HuH-7.5 (cell line): ENCODE data around the gene NADSYN1.

Experiments used
- DNase-seq: peaks from one replicate; pipeline ENCODE4 v3.0.0; 2011; ENCODE audit warnings: low spot score

Gene NADSYN1

DNA sequence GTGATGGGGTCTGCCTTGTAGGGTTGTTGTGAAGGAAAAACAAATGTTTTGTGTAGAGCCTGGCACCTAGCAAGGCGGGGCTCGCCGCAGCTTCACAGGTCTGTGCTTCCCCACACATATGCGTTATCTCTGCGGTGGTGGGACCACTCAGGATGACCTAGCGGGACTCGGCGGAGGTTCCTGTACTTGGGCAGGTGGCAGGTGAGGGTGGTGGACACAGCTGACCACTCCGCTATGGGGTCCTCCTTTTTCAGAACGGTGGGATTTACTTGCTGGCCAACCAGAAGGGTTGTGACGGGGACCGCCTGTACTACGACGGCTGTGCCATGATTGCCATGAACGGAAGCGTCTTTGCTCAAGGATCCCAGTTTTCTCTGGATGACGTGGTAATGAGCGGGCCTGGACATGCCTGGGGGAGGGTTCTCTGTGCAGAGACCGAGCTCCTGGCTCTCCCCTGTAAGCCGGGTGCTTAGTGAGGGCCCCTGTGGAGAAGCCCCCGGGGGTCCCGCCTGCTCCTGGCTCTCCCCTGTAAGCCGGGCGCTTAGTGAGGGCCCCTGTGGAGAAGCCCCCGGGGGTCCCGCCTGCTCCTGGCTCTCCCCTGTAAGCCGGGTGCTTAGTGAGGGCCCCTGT, 21.3 kb downstream of the NADSYN1 start:
- DNase-seq = no peak

DNA sequence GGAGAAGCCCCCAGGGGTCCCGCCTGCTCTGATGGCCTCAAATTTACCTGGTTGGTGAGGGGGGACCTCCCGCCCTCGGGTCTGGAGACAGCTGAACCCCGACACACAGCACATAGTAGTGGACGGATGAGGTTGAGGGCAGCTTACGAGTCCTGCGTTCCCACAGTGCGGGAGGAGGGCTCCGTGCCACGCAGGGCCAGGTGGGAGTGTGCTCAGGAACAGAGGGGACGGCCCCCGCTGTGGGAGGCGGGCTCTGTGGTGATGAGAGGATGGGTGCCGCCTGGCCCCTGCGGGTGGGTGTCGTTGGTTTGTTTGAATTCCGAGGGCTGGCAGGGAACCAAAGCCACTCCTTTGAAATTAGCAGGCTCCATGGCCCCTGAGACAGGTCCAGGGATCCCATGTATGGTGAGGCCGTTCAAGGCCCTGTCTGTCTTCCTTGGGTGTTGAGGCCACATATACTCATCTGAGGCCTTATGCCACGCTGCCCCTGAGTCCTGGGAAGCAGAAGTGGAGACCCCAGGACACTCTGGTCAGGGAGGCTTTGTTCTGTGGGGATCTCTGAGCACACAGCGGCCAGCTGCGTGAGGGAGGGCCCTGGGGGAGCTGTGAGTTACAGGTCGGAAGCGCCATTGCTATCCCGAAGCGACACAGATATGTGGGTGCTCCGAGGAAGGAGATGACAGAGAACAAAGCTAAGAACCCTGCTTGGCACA, 21.9 kb downstream of the NADSYN1 start:
- no peak for DNase-seq

DNA sequence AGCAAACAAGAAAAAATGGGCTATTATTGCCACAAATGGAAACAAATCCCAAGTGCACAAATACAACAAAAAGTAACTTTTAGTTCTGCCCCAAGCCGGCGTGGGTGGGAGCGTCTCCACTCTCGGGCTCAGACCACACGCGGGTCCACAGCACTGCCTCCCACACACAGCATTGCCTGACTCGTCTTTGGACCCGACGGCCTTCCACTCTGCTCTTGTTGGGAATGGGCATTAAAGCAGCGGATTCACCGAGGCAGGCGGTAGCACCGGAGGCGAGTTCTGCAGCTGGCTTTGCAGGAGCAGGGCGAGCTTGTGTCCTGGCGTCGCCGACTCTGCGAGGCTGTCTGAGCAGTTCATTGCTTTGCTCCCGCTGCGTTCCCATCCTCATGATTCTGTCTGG, 23.0 kb downstream of the NADSYN1 start:
- DNase-seq = no peak

DNA sequence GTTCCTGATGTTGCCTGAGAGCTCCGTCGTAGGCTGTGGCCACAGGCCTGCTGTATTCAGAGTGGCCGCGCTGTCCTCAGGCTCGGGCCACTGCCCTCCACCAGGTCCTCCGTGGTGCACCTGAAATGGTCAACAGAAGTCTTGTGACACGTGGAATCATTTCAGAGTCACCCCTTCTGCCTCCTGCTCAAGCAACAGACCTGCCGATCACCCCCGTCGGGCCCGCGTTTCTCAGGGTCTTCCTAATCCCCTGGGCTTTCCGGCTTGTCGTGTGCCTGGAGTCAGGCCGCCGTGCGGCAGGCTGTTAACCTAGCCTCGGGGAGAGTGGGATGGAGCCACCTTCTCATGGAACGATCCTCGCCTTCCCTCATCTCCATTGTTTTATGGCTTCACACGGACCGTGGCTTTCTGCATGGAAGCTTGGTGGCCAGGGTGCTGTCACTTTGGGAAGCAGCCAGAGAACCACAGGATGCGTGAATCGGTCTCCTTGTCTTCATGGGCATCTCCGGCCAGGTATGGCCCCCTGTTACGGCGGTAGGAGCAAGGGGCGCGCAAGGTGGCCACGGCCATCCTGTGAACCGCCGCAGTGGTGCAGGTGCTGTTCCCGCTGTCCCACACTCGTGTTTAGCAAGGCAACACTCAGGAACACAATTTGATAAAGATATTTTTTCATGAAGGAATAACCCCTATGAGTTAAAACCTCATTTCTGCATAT, 24.1 kb downstream of the NADSYN1 start:
- no peak for DNase-seq

DNA sequence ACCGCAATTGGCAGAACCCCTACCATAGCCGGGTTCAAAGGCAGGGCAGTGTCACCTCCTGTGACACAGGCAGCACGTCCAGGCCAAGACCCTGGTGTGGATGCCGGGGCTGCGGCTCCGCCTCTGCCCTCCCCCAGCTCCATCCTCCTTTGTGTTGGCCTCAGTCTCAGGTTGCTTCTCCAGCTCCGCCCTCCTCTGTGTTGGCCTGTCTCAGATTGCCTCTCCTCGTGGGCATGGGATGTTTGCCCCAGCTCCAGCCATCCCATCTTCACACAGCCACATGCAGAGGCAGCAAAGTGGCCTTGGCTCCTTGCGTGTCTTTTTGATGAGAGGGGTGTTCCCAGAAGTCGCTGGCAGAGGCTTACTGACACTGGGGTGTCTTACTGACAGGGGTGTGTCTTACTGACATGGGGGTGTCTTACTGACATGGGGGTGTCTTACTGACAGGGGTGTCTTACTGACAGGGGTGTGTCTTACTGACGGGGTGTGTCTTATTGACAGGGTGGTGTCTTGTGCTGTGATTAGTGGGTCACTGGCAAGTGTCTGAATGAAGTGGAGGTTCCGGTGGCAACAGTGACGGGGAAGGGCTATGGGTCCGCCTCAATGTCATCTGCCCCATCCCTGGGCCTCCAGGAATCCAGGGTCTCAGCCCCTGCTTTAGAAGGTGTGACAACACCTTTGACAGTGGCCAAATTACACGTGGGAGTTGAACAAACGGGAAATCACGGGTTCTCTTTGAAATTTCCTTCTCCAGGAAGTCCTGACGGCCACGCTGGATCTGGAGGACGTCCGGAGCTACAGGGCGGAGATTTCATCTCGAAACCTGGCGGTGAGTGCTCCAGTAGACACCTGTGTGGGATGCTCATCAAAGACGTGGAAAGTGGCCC, 24.9 kb downstream of the NADSYN1 start:
- DNase-seq = peak; percentile 27

DNA sequence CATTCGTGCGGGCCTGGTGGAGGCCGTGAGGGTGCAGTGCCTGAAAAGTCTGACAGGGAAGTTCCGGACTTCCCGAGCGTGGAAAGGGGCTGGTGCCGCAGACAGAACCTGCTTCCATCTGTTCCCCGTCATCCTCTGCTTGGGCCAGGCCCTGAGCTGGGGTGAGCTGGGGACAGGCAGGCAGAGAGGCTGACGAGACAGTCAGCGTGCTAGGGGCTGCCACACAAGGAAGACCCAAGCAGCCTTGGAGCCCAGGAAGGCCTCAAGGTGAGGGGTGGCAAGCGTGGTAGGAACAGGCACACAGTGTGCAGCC, 25.5 kb downstream of the NADSYN1 start:
- no peak for DNase-seq

DNA sequence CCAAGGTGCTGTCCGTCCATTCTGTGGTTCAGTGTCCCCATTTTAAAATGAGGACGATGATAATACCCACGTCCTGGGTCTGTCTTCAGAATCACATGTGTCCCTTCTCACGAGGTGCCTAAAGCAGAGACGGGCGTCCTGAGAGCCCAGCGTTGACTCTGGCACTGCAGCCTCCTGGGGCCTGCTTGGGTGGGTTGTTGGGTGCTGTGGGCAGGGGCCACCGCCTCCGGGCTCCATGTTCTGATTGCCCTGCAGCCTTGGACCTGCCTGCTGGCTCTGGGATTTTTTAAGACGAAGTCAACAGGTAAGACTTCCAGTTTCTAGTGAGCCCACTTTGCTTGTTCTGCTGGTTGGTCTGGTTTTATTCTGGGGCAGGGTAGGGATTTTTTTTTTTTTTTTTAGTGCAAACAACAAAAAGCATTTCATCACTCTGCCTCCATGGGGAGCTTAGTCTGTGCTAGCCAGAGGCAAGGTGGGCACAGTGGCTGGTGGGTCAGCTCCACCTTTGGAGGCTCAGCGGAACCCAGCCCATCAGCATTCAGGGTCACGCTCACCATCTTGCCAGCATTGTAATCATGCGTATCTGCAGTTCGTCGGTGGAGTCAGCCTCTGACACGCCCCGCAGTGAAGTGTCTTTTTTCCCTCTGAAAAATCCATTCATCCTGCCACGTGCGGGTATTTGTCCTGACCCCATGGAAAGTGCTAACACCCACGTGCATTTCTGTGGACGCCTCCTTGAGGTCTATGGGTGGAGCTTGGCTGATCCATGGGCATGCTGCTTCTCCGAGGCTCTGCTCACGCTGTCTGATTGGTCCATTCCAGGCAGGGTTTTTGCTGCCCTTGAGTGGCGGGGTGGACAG, 28.3 kb downstream of the NADSYN1 start:
- peak; percentile 25 for DNase-seq

DNA sequence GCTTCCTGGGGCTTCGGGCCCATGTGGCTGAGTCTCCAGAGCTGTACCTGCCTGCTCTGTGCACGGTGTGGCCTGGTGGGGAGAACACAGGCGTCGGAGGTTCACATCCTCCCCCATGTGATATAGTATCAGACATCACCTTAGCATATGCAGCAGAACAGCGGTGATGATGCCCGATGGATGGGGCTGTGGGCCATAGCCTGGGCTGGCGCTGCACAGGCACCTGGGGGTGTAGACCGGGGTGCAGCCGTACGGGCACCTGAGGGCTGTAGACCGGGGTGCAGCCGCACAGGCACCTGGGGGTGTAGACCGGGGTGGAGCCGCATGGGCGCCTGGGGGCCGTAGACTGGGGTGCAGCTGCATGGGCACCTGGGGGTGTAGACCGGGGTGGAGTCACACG, 29.2 kb downstream of the NADSYN1 start:
- no peak for DNase-seq

DNA sequence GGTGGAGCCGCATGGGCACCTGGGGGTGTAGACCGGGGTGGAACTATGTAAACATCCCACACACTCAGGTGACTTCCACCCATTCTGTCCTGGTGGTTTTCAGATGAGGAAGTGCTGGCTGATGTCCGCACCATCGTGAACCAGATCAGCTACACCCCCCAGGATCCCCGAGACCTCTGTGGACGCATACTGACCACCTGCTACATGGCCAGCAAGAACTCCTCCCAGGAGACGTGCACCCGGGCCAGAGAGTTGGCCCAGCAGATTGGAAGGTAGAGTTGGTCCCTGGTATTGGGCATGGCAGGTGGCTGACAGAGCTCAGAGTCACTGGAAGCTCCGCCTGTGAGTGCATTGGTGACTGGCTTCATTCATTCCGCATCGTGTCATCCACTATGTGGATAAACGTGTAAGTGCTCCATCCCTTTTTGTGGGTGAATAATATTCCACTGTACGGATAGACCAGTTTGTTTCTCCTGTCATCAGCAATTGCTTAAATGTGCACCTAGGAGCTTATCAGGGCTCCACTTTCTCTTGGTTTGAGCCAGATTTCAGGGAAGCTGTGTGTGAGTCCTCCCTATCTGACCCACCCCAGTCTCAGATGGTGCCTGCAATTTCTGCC, 29.9 kb downstream of the NADSYN1 start:
- no peak for DNase-seq

DNA sequence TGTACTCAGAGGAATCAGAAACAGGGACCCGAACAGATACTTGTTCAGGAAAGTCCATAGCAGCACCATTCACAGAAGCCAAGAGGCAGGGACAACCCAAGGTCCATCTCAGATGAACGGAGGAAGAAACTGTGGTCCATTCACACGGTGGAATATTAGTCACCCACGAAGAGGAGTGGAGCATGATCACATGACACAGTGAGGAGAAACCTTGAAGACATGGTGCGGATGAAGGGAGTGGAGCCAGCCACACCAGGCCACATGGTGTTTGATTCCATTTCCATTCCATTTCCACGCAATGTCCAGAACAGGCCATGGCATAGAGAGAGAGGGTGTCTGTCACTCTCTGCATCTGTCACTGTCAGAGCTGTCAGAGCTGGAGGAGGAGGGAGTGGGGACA, 30.7 kb downstream of the NADSYN1 start:
- no peak for DNase-seq

DNA sequence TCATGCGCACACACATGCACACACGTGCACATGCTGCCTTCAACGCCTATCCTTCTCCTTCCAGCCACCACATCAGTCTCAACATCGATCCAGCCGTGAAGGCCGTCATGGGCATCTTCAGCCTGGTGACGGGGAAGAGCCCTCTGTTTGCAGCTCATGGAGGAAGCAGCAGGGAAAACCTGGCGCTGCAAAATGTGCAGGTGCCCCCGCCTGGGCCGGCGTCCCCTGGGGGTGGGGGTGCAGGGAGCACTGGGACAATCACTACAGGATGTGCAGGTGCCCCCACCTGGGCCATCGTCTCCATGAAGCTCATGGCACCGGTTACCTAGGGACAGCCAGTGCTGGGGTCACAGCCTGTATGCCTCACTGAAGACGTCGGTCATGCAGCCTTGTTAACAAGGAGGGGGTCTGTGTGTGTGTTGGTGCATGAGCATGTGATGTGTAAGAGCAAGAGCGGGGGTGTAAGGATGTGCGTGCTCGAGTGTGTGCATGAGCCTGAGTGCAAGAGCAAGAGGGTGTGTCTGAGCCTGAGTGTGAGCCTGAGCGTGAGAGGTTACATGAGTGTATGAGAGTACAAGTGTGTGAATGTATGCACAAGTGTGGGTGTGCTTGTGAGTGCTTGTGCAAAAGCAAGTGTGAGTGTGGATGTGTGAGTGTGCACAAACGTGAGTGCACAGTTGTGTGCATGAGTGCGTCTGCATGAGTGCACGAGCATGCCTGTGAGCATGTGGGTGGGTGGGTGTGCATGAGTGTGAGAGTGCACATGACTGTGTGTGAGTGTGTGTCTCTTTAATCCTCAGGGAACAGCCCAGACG, 31.5 kb downstream of the NADSYN1 start:
- DNase-seq = no peak

DNA sequence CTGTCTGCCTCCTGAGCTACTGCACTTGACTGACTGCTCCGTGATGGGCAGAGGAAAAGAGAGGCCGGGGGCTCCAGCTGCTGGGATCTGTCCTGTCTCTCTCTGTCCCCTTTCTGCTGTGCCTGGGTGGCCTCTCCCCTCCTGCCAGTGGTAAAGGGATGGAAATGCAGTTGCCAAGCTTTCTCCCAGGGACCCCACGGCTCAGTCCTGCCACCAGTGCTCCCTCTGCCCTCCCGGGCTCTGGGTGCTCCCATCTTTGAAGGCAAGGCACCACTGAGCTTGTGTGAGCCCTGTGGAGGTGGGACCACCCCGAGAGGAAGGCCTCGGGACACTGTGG, 32.0 kb downstream of the NADSYN1 start:
- DNase-seq = no peak

DNA sequence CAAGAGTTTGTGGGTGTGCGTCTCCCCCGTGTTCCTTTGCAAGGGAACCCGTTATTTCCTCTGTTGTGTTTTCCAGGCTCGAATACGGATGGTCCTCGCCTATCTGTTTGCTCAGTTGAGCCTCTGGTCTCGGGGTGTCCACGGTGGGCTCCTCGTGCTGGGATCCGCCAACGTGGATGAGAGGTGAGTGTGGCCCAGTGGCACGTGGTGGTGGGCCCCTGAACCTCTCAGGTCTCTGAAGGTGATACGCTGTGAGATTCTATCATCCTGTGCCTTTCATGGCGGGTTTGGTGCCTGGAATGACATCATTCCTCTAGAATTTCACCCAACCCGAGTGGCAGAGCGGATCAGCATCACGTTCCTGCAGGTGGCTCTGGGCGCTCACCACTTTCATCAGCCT, 32.5 kb downstream of the NADSYN1 start:
- no peak for DNase-seq

DNA sequence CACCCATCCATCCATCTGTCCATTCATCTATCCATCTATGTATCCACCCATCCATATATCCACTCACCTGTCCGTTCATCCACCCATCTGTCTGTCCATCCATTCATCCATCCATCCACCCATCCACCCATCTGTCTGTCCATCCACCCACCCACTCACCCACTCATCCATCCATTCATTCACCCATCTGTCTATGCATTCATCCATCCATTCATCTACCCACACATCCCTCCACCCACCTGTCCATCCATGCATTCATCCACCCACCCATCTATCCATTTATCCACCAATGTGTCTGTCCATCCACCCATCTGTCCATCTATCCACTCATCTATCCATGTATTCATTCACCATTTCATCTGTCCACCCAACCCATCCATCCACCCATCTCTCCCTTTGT, 33.3 kb downstream of the NADSYN1 start:
- no peak for DNase-seq

DNA sequence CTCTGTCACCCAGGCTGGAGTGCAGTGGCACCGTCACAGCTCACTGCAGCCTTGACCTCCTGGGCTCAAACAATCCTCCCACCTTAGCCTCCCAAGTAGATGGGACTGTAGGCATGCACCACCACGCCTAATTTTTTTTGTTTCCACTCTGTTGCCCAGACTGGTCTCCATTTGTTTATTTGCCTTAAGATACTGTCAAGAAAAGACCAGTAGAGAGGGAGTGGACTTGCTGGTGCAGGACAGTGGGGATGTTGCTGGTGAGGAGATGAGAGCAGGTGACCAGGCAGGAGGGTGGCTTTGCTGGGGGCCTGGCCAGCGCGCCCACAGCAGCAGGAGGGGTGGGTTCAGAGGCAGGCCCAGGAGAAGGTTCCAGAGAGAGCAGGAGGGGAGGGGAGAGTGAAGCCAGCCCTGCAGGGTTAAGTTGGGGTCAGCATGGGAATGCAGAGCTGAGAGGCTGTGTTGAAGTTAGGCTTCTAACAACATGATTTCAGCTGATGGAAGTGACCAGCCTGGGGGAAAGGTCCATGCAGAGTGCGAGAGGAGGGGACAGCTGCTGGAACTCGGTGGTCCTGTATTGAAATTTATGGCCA, 35.8 kb downstream of the NADSYN1 start:
- DNase-seq = no peak

DNA sequence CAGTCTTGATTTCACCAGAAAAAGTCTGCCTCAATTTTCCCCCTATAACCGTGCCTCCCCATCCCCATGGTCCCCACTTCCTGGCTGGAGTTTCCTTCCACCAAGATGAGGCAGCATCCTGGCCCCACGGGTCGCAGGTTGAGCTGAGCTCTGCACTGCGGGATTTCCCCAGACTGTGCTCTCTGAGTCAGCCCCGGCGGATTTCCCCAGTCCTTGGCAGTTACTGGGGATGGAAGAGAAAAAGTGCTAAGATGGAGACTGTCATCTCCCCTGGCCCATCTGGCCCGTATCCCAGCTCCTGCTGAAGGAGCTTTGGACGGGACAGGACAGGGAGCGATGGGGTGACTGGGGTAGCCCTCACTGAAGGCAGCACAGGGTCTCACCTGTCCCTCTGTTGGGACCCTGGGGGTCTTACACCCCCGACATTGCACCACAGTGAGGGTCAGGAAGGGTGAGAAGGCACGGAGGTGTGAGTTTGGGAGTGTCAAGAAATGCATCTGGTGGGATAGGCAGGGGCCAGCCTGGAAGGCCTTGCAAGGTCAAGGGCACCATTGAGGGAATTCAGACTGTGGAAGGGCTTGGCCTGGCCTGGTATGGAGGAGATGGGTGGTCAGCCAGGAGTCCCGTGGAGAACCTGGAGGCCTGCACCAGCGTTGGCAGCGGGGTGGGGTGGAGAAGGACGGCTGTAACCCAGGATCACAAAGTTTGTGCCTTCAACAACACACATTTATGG, 36.5 kb downstream of the NADSYN1 start:
- no peak for DNase-seq

DNA sequence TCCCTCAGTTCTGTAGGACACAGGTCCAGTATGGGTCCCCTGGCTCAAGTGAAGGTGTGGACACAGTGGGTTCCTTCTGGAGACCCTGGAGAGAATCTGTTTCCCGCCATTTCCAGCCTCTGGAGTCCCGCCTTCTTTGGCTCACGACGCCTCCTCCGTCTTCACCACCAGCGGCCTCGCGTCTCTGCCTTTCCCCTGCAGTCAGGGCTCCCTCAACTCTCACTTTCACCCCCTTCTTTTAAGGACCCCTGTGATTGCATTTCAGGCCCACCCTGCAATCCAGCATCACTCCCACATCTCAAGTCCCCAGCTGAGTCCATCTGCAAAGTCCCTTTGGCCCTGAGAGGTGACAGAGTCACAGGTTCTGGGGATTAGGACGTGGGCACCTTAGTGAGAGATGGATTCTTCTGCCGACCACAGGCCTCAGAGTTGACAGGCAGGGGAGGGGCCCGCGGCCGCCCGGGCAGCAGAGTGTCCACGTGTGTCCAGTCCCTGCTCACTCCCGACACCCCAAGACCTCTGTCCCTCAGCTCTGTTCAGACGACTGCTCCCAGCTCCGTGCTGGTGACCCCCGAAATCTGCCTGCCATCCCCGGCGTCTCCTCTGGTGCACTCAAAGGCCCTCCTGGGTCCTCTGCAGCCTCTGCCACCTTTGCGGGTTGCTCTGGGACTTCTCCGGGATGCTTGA, 37.2 kb downstream of the NADSYN1 start:
- DNase-seq = no peak

DNA sequence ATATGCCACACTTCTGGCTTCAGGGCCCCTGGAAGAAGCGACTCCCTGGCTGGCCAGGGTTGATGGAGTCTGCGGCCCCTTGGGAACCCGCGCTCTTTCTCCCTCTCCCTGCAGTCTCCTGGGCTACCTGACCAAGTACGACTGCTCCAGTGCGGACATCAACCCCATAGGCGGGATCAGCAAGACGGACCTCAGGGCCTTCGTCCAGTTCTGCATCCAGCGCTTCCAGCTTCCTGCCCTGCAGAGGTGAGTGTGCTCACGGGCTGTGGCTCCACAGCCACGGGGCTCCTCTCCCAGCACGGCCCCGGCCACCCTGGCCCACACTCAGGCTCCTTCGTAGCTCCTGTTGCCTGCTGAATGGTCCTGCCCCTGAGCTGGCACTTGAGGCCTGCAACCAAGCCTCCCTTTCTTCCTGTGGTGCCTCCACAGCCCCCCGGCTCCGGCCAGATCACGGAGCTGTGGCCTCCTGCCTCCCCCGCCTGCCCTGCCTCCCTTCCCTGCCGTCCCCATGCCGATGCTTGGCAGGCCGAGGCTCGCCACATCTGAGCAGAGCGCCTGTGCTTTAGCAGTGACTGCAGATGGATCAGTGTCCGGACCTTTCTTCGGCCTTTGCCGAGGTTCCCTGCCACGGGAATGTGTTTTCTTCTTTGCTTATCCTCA, 37.9 kb downstream of the NADSYN1 start:
- no peak for DNase-seq
